SU-DHL-6 (cell line): Measurements from ENCODE around the gene COL5A1.

Source experiments
- EZH2phosphoT487 ChIP-seq: fragments of 200-600 bp; sonication (generic), shearing (Covaris generic); conservative IDR thresholded peaks from 2 replicates; pipeline ENCODE4 v1.6.1; 2018; ENCODE audit warnings: mild to moderate bottlenecking, antibody characterized with exemption, low read length, moderate library complexity, mixed read lengths
- TF ChIP-seq, protein P1 (sequence below): fragments of 200-600 bp; sonication (generic); IDR thresholded peaks from one replicate; pipeline ENCODE4 v1.5.1; 2017; ENCODE audit warnings: antibody characterized with exemption, mild to moderate bottlenecking, low read length, moderate library complexity; ENCODE audit not compliant: insufficient read depth, poor library complexity, severe bottlenecking

DNA sequence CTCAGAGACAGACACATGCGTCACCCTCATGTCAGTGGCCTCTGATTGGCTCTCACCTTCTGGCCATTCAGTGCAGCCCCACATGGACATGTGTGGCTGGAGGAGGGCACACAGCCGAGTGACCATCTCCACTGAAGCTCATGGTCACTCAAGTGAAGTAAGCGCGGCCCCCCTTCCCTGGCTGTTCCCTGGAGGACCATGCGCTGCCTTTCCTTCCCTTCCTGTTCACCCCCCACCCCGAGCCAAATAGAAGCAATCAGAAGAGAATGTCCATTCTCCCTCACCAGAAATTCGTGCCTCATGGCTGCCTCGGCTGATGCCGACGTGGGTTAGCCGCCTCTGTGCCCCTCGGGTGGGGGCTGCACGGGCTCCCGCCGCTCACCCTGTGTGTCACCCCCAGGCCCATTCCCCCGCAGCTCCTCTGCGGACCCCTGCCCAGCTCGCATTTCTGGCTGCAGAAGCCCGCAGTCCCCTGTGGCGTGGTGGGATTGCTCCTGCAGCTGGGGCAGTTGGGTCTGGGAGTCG, 12.5 kb upstream of the COL5A1 start:
- TF ChIP-seq, protein P1, sequence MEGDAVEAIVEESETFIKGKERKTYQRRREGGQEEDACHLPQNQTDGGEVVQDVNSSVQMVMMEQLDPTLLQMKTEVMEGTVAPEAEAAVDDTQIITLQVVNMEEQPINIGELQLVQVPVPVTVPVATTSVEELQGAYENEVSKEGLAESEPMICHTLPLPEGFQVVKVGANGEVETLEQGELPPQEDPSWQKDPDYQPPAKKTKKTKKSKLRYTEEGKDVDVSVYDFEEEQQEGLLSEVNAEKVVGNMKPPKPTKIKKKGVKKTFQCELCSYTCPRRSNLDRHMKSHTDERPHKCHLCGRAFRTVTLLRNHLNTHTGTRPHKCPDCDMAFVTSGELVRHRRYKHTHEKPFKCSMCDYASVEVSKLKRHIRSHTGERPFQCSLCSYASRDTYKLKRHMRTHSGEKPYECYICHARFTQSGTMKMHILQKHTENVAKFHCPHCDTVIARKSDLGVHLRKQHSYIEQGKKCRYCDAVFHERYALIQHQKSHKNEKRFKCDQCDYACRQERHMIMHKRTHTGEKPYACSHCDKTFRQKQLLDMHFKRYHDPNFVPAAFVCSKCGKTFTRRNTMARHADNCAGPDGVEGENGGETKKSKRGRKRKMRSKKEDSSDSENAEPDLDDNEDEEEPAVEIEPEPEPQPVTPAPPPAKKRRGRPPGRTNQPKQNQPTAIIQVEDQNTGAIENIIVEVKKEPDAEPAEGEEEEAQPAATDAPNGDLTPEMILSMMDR = no peak
- TF ChIP-seq EZH2phosphoT487 = no peak
